Hematopoietic multipotent progenitor cell treated with erythropoietin and hydrocortisone succinate and interleukin-3 and kit ligand, for 4 days (in vitro differentiated cells): ENCODE measurements around the gene SV2B.
A peak's percentile ranks its signal among the peaks of the same experiment; 100 is the strongest.
"Not testable (repeated sequence)": the region's sequence is repeated elsewhere in the genome, so short reads cannot be mapped to it uniquely, and the experiment has no call there.

Source experiments
- DNase-seq: peaks from one replicate; pipeline ENCODE4 v3.0.0-alpha.2; 2015

The SV2B gene

DNA sequence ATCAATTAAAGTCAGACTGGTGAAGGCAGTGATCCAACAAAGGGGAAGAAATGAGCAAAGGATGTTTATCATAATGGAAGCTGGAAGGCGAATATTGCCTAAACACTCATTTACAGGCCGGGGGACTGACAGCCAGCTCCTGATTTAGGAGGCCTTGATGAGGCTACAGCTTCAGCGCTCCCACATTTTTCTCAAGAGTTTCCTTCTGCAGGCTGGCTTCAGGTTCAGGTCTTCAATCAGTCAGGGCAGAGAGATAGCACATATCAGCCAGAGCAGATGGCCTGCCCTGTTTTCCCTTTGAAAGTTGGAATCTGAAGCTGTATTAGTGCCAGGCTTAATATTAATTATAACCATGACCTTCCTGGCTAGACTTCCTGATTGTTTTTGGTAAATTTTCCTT lies 218.9 kb downstream of the SV2B start:
- peak; percentile 52 for DNase-seq

DNA sequence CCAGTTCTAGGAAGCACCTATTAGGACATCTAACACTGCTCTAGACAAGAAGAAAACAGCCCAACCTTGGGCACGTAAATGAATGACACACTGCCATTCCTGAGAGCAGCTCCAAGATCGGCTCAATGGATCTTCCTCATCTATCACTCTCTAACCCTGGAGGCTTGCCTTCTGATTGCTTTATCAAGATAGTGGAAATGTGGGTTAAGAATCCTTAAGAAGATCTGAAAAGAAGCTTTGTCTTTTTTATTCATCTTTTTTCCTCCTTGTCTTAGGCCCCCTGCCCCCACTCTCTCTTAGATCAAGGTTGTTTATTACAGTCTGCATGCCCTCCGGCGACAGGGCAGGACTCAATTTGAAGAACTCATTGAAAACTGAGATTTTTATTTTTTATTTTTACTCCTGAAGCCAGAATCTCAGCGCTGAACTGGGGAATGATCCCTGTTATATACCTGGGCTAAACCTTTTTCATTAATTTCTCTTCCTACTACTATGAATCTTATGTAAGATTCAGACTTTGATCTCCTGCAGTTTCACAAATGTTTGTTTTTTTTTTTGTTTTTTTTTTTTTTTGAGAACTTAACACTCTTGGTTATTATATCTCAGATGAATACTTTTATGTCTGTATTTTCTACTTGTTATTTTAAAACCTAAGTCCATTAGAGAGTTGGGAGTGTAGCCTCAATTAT lies 219.5 kb downstream of the SV2B start:
- DNase-seq: no peak

DNA sequence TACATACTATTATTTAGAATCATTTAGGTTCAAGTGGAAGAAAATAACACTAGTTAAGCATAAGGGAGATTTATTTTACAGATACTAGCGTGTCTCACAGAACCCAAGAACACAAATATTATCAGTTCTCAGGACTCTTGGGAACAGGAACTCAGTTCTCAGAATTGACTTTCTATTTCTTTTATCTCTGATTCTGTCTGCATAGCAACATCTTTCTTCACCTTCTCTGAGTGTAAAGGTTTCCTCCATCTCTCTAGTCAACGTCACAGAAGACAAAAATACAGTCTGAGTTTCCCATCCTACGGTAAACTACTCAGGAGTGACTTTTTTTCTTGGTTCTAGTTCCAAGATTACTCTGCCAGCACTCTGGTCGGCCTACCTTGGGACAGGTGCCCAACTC lies 220.0 kb downstream of the SV2B start:
- peak; percentile 77 for DNase-seq

DNA sequence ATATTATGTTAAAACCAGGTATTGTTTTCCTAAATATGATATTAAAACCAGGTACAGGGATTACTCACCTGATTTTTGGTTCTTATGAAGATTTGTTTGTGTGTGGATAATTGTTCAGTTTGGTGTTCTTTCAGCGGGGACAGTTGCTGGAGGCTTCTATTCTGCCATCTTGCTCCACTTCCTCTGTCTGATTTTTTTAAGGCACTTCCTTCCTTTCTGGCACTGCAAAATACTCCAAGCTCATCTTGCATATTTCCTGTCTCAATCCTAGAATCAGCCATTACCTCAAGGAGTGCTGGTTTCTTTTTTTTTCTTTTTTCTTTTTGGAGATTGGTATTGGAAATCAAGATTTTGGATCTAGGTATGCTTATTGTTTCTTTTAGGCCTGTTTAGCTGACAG lies 229.9 kb downstream of the SV2B start:
- no peak for DNase-seq

DNA sequence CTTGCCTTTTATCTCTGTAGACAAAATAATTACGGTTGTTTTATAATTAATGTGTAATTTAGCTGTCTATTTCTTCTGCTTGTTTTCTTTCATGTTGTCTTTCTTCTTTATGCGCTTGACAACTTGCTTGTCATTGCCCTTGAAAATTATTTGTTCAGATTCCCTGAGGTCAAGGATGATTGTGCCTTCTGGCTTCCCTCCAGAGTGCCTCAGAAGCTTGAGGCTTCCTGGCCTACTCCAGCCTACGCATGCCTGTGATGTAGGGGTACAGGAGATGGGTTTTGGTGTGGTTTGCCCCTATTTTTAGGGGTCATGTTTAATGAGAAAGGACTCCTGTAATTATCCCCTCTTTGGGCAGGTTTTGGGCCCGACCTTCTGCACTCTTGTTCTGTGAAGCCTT lies 231.5 kb downstream of the SV2B start:
- no peak for DNase-seq

DNA sequence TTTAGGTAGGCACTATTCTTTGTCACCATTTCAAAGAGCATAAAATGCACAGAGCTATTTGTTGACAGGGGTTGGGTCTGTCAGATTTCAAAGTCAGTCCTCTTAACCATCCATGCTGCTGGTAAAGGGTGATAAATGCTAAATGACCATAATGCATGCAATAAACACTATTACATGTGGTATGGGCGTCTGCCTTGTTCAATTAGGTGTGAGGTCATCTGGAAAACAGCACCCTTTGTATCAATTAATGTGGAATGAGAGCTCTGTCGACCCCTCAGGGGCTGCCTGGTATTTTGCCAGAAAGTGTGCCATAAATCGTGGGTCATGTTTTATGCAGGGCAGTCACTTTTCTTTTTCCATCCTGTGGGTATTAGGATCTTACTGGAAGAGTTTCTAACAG lies 235.6 kb downstream of the SV2B start:
- no peak for DNase-seq

DNA sequence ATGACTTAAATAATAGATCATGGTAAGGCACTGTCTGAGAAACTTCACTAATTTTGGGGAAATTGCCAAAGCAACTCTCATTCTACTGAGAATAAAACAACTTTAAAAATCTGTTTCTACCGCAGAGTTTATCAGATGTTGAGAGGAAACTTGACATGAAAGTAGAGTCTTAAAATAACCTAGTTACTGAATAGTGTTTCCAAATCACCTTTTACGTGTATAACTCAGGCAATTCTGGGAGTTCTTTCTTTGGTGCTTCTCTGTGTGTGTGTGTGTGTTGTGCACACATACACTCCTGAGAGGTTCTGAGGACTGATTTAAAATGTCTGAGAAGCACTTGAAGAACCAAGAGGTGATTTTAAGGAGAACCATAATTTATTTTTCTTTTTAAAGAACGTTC lies 236.6 kb downstream of the SV2B start:
- no peak for DNase-seq

DNA sequence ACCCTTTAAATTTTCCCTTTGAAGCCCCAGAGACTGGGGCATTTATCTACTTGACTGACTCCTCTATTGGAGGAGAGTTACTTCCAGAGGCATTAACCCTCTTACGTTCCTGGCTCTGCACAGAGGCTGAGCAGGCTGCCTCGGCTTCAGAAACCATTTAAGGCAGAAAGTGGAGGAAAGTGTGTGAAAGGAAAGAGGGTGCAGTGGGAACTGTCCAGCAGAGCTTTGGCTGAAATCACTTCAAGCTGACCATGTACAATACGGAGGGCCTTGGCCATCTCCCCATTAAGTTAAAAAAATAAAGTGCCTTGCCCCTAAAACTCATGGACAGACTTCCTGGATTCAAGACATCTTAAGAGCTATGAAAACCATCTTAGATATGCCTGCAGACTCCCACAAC lies 238.7 kb downstream of the SV2B start:
- DNase-seq: peak; percentile 73

DNA sequence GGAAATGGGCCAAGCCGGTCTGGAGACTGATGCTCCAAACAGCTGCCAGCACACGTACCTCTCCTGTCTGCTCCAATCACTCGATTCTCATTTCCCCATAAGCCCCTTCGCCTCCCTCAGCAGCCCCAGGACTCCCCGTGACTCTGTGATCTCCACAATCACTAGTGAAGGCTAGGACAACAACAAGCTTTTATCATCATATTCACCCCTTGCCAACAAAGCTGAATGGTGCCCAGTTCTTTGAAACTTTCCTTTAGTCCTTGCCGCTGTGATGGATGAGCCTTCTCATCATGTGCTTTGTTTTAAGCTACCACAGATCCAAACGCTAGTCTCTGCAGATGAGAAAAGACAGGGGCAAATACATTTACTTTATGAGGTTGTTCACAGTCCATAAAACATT lies 242.0 kb downstream of the SV2B start:
- DNase-seq: no peak

DNA sequence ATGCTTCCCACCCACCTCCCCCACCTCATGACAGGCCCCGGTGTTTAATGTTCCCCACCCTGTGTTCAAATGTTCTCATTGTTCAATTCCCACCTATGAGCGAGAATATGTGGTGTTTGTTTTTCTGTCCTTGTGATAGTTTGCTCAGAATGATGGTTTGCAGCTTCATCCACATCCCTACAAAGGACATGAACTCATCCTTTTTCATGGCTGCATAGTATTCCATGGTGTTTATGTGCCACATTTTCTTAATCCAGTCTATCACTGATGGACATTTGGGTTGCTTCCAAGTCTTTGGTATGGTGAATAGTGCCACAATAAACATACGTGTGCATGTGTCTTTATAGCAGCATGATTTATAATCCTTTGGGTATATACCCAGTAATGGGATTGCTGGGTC lies 244.9 kb downstream of the SV2B start:
- DNase-seq: not testable (repeated sequence)

DNA sequence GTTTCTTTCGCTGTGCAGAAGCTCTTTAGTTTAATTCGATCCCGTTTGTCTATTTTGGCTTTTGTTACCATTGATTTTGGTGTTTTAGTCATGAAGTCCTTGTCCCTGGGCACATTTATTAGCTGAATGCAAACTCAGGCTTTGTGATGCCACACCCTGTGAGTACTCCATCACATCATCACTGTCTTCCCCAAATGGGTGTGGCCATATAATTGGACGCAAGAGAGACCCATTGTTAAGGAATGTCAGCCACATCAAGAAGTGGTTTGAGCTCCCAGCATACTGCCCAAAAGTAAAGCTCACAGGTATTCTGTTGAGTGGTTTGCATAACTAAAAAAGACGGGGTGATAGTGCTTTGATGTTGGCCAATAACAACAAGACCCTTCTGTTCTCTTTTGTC lies 245.7 kb downstream of the SV2B start:
- DNase-seq: no peak

DNA sequence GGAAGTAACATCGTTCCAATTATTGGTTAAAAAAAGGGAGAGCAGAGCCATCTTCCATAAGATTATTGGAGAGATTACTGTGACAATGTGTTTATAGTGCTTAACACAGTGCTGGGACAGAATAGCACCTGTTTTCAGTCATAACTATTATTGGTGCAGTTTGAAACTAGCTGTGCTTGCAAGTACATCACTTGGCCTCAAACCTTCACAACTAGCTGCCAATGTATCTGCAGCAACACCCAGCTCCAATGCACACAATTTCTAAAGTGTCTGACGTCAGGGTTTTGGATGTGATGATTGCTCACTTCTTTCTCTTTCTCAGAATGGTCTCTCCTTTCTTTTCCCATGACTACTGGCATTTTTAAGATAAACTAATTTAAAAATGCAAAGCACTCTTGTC lies 246.2 kb downstream of the SV2B start:
- no peak for DNase-seq

DNA sequence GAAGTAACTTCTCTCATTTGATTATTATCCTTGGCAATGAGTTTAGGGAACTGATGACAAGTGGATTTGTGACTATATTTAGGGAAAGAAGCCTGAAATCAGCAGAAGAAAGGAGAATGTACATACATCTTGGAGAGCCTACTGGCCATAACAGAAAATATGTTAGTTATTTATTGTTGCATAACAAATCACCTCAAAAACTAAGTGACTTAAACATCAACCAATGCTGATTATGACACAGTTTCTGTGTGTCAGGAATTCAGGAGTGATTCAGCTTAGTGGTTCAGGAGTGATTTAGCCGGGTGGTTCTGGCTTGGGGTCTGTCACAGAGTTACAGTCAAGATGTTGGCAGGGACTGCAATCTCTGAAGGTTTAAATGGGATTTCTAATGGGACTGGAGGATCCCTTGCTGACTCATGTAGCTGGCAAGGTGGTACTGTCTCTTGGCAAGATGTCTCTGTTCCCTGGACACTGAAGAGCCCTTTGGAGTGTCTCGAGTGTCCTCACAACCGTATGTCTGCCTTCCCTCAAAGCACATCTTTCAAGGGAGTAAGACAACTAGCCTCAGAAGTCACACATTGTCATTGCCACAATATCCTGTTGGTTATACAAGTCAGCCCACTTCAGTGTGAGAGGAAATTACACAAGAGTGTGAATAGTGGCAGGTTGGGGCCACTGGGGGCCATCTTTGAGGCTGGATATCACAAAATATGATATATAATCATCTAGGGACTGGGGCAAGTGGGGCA lies 248.9 kb downstream of the SV2B start:
- DNase-seq: peak; percentile 81
